Prostate gland (tissue), 2 donors: ENCODE measurements around the gene DNM3. TPM values are rescaled to one million over a fixed set of nuclear protein-coding genes. Genes with fewer than 3 reads are reported as not detected.

Experiments
- DNase-seq: peaks from one replicate; pipeline ENCODE4 v3.0.0-alpha.2; 2019; ENCODE audit warnings: low spot score
- H3K27ac ChIP-seq, 2 donors: fragments of 200-600 bp; sonication (generic); 2 replicates each; pipeline ENCODE4 v1.5.1; 2017 to 2019
- H3K27me3 ChIP-seq: fragments of 200-600 bp; sonication (generic); replicated peaks from 2 replicates; pipeline ENCODE4 v1.5.1; 2019; ENCODE audit not compliant: insufficient read depth
- H3K36me3 ChIP-seq, 2 donors: fragments of 200-600 bp; sonication (generic); 1 replicate in 1 of 2; 2 replicates in 1 of 2; pipeline versions ENCODE4 v1.5.1 to v1.8.1; 2017 to 2019
- H3K4me1 ChIP-seq: fragments of 200-600 bp; sonication (generic); replicated peaks from 2 replicates; pipeline ENCODE4 v1.5.1; 2019
- H3K4me3 ChIP-seq, 2 donors: fragments of 200-600 bp; sonication (generic); 2 replicates each; pipeline ENCODE4 v1.5.1; 2017 to 2019
- H3K9me3 ChIP-seq: fragments of 200-600 bp; sonication (generic); 2 replicates; pipeline ENCODE4 v1.5.1; 2017
- CTCF ChIP-seq, 4 experiments: fragments of 200-600 bp in 2 of 4; fragments of 450-650 bp in 2 of 4; sonication (generic) in 2 of 4; IDR thresholded peaks; 1 replicate in 3 of 4; 2 replicates in 1 of 4; pipeline ENCODE4 v1.5.1; 2016 to 2019; ENCODE audit warnings: antibody characterized with exemption in 4 of 4, mild to moderate bottlenecking in 2 of 4, moderate library complexity in 2 of 4
- POLR2A ChIP-seq: fragments of 450-650 bp; IDR thresholded peaks from one replicate; pipeline ENCODE4 v1.6.1; 2016; ENCODE audit warnings: antibody characterized with exemption, mild to moderate bottlenecking
- POLR2AphosphoS5 ChIP-seq: sonication (generic); formaldehyde crosslinking; IDR thresholded peaks from one replicate; pipeline ENCODE4 v1.6.1; 2017; ENCODE audit warnings: antibody characterized with exemption
- WGBS: methylation state at CpG from one replicate; pipeline ENCODE4 v1.1.5; 2018; 5-methylcytosine and 5-hydroxymethylcytosine counted together
- intact Hi-C: fragments of 100-400 bp; cut with DNase I; formaldehyde crosslinking; loops from one replicate; pipeline ENCODE4 v1.14.2; 2022
- total RNA-seq, 2 donors: library from RNA; depleted of rRNA; stranded (reverse); fragments of >200 nt; gene quantifications; one replicate each; pipeline ENCODE4 v1.1.0, GENCODE V29; 2016

The DNM3 gene
- total RNA-seq, 2 donors from 2014 or later = 2.3 to 5.3 TPM

DNA sequence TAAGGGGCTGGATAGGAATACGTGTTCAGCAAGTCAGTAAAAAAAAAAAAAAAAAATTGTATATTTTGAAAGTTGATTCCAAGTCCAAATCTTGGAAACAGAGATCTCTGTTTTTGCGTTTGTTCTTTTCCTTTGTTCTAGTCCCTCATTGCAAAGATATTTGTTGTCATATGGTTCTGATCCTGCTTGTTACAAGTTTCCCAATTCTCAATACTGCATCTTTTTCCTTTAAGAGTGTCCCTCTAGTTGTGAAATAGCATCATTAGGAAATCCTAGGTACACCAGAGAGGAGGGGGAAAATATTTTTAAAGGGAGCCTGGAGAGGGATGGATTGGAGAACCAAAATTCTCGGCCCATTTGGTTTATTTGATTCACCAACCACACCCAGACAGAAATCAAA, 426.9 kb downstream of the DNM3 start:
- no peak for TF ChIP-seq CTCF (IDR thresholded peaks at IDR 0.05)
- DNase-seq = no peak

GRCh38 chr1:172269084-172269483, 427.8 kb downstream of the DNM3 start:
- Histone ChIP-seq H3K4me1 (no peaks in the 10 kb centered on the region), H3K36me3 (no peaks in the 10 kb centered on the region), H3K27me3 (no peaks in the 10 kb centered on the region), H3K9me3 (no peaks in the 10 kb centered on the region), H3K27ac (no peak overlapping the region), H3K4me3 (no peak overlapping the region)
- intact Hi-C loops = no loop called here
- no peak for DNase-seq
- TF ChIP-seq POLR2AphosphoS5 = no peak
- 42% methylated on average over 5 of the region's 5 CpGs for WGBS

More for the DNA sequence above, 426.9 kb downstream of the DNM3 start:
- intact Hi-C loops = no loop called here
- no peak overlapping the region for H3K27ac ChIP-seq
- H3K4me3 ChIP-seq = no peak overlapping the region
- H3K27me3 ChIP-seq = no peaks in the 10 kb centered on the region
- no peaks in the 10 kb centered on the region for H3K4me1 ChIP-seq
- no peaks in the 10 kb centered on the region for H3K9me3 ChIP-seq
- no peaks in the 10 kb centered on the region for H3K36me3 ChIP-seq
- 71% methylated on average over 3 of the region's 3 CpGs for WGBS

- no peak overlapping the region for H3K27ac ChIP-seq
- no peak for DNase-seq
- intact Hi-C loops = no loop called here
Measured at GRCh38 chr1:172269644-172270043, 428.3 kb downstream of the DNM3 start.

GRCh38 chr1:172270605-172271004, 429.3 kb downstream of the DNM3 start:
- intact Hi-C loops = no loop called here
- no peak for TF ChIP-seq POLR2A
- TF ChIP-seq CTCF (IDR thresholded peaks at IDR 0.05) = no peak
- no peak for TF ChIP-seq POLR2AphosphoS5
- H3K4me3 ChIP-seq = no peak overlapping the region
- DNase-seq = no peak
- H3K27me3 ChIP-seq = no peaks in the 10 kb centered on the region
- 46% methylated on average over 3 of the region's 3 CpGs for WGBS
- H3K27ac ChIP-seq = no peak overlapping the region
- H3K9me3 ChIP-seq = no peaks in the 10 kb centered on the region
- H3K4me1 ChIP-seq = no peaks in the 10 kb centered on the region
- H3K36me3 ChIP-seq = no peaks in the 10 kb centered on the region

More at GRCh38 chr1:172269644-172270043, 428.3 kb downstream of the DNM3 start:
- Histone ChIP-seq H3K4me1 (no peaks in the 10 kb centered on the region), H3K9me3 (no peaks in the 10 kb centered on the region), H3K4me3 (no peak overlapping the region), H3K27me3 (no peaks in the 10 kb centered on the region), H3K36me3 (no peaks in the 10 kb centered on the region)
- no peak for TF ChIP-seq POLR2A
- TF ChIP-seq POLR2AphosphoS5 = no peak
- no peak for TF ChIP-seq CTCF (IDR thresholded peaks at IDR 0.05)
- 92% methylated on average over 3 of the region's 3 CpGs for WGBS

DNA sequence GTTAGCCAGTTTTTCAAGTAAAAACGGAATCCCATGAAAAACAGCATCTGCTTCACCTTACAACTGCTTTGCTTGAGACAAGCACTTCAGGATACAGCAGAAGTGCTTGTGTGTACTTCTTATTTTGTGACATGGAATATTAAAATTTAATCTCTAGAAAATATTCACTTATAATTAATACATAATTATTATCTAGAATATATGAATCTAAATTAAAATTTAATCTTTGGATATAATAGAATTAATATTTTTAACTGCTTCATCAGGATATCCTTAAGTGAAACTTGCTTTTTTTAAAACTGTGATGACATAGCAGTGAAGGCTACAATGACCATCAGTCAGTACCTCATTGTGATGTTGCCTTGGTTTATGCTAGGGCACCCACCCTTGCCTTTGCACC, 430.8 kb downstream of the DNM3 start:
- intact Hi-C loops = no loop called here
- Histone ChIP-seq H3K27ac (no peak overlapping the region), H3K36me3 (no peaks in the 10 kb centered on the region), H3K4me1 (no peaks in the 10 kb centered on the region), H3K4me3 (no peak overlapping the region), H3K27me3 (no peaks in the 10 kb centered on the region), H3K9me3 (no peaks in the 10 kb centered on the region)
- 0% methylated on average over 1 of the region's 1 CpG for WGBS
- TF ChIP-seq CTCF (IDR thresholded peaks at IDR 0.05) = no peak
- no peak for TF ChIP-seq POLR2A
- TF ChIP-seq POLR2AphosphoS5 = no peak
- DNase-seq = no peak
